Spleen (tissue), 7 donors: ENCODE data around the gene CCDC102A.

ENCODE experiments used
- POLR2A ChIP-seq, 3 donors: fragments of 450-650 bp; IDR thresholded peaks; one replicate each; pipeline ENCODE4 v1.5.1; 2017; ENCODE audit warnings: antibody characterized with exemption in 3 of 3, mild to moderate bottlenecking in 1 of 3
- POLR2AphosphoS5 ChIP-seq, 3 donors: sonication (generic); formaldehyde crosslinking; IDR thresholded peaks; one replicate each; pipeline ENCODE4 v1.5.1; 2017; ENCODE audit warnings: antibody characterized with exemption in 3 of 3
- TF ChIP-seq, protein P1 (sequence below), 11 experiments: fragments of 200-600 bp in 7 of 11; fragments of 450-650 bp in 4 of 11; sonication (generic) in 4 of 11; IDR thresholded peaks in 8 of 11; conservative IDR thresholded peaks in 3 of 11; 1 replicate in 7 of 11; 2 replicates in 4 of 11; pipeline versions ENCODE4 v1.4.0 to v1.8.0; 2016 to 2021; ENCODE audit warnings: antibody characterized with exemption in 11 of 11, inconsistent platforms in 4 of 11, mild to moderate bottlenecking in 1 of 11
- donor health status: DM: no; HTN: no; CAD: no; lungs with moderate emphysema.
- donor health status: DM: no; HTN: no; CAD: no.
- donor health status: DM: no; HTN: no; CAD: no.

DNA sequence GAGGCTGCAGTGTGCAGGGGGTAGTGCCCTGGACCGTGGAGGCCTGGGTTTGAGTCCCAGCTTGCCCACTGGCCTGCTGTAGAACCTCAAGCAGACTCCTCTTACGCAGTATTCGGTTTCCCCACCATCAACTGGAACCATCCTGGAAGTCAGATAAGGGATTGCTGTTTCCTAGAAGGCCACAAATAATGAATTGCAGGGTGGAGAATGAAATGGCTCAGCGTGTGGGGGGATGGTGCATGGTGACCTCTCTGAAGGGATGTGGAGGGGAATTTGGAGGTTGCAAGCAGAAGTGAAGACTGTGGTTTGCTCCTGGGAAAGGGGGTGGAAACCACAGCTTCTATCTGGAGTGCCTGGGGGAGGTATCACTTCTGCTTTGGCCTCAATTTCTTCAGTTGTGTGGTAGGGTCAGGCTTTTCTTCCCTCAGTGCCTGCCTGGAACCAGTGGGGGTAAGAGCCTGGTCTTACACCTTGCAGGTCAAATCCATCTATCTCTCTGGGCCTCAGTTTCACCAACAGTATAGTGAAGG, 7.8 kb upstream of the CCDC102A start:
- TF ChIP-seq POLR2A (IDR thresholded peaks at IDR 0.05) (no peak), POLR2AphosphoS5 (IDR thresholded peaks at IDR 0.05) (peak in 2 of 3 donors; percentile 57 to 84)
- TF ChIP-seq, protein P1, sequence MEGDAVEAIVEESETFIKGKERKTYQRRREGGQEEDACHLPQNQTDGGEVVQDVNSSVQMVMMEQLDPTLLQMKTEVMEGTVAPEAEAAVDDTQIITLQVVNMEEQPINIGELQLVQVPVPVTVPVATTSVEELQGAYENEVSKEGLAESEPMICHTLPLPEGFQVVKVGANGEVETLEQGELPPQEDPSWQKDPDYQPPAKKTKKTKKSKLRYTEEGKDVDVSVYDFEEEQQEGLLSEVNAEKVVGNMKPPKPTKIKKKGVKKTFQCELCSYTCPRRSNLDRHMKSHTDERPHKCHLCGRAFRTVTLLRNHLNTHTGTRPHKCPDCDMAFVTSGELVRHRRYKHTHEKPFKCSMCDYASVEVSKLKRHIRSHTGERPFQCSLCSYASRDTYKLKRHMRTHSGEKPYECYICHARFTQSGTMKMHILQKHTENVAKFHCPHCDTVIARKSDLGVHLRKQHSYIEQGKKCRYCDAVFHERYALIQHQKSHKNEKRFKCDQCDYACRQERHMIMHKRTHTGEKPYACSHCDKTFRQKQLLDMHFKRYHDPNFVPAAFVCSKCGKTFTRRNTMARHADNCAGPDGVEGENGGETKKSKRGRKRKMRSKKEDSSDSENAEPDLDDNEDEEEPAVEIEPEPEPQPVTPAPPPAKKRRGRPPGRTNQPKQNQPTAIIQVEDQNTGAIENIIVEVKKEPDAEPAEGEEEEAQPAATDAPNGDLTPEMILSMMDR (IDR thresholded peaks at IDR 0.05 in 8 of 11, conservative IDR thresholded peaks at IDR 0.05 in 3 of 11): no peak
